Stimulated activated CD4-positive, alpha-beta T cell treated with anti-CD3 and anti-CD28 coated beads, Interleukin-1b, Interleukin-23, amount 100 ng/mL, for 24 hours (primary cell): ENCODE results near the gene CEP95.

ENCODE experiments used
- DNase-seq, 4 experiments: peaks; one replicate each; pipeline ENCODE4 v3.0.0-alpha.2; 2020; ENCODE audit warnings: low read depth in 4 of 4, low spot score in 1 of 4

CEP95 gene

DNA sequence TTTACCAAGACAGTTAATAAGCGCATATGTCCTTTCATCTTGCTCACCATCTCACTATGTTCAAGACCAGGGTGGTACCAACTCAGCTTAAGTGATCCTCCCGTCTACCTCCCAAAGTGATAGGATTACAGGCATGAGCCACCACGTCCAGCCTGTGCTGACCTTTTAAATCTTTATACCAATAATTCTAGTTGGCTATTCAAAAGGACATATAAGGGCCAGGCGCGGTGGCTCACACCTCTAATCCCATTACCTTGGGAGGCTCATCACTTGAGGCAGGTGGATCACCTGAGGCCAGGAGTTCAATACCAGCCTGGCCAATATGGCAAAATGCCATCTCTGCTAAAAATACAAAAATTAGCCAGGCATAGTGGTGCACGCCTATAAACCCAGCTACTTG is 2.4 kb downstream of the CEP95 start:
- no peak for DNase-seq

GRCh38 chr17:64515419-64515818 is 8.6 kb downstream of the CEP95 start:
- no peak for DNase-seq

DNA sequence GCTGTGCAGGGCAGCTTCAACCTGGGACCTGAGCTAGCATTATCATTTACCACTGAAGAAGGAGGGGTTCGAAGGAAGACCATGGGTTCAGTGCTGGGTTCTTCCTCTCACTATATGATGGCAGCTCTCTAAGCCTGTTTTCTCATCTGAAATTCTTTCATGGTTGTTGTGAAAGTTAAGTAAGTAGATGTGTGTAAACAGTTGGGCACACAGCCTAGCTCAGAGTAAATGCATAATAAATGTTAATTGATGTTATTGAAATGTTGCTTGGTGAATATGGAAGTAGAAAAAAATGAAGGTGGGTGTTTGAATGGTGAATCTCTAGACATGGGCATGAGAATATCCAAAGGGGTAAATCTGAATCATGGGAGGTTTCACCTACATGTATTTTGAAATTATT is 9.1 kb downstream of the CEP95 start:
- DNase-seq = no peak

DNA sequence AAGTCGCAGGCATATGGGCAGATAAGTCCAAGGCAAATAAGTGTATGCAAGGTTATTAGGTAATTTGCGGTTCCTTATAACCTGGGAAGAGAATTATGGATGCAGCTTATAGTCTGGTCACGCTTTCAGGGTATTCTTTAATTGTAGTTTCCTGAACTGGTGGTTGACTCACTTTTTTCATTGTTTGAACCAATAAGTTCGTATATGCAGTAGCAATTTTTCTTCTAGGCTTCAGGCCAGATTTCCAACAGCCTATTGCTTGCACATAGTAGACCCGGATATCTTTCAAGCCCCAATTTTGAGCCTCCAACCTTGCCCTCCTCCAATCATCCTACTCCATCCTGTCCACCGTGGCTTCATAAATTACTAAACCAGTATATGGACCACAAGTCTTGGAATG is 12.8 kb downstream of the CEP95 start:
- DNase-seq = no peak

DNA sequence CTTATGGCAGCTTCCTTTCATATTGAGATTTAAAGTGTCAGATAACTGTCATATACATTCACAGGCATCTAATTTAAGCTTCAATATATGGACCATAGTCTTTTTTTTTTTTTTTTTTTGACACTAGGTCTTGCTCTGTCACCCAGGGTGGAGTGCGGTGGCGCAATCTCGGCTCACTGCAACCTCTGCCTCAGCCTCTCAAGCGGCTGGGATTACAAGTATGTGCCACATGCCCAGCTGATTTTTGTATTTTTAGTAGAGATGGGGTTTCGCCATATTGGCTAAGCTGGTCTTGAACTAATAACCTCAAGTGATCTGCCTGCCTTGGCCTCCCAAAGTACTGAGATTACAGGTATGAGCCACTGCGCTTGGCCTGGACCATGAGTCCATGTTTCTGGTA is 13.6 kb downstream of the CEP95 start:
- DNase-seq = no peak

DNA sequence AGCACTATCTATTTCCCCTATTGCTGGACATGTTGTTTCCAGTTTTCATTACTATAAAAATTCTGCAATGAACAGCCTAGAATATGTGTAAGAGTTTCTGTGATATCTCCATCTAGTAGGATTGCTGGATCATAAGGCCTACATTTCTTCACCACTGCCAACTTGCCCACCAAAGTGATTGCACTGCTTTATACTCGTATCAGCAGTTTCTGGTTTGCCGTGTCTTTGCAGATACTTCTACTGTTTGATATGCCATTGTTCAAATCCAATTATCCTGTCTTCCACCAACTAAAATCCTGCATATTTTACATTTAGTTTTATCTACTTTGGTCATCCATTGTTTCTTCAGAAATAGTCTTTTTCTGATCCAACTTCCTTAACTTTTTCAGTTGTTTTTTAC is 21.1 kb downstream of the CEP95 start:
- no peak for DNase-seq

DNA sequence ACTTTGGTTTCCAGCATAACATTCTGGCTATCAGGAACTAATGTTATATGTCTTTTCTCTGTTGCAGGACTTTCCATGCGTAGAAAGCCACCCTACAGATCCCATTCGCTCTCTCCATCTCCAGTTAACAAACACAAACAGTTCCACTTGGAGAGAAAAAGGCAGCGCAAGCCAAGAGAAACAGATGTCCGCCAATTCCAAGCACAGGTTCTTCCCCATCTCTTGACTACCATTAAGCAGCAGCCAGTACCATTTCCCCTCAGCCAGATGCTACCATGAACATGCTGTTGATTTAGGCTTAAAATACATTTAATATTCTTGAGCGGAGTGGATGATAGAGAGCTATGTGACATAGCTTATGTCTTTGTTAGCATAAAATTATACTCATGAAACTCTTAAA is 22.4 kb downstream of the CEP95 start:
- no peak for DNase-seq

GRCh38 chr17:64531955-64532371 is 25.2 kb downstream of the CEP95 start:
- no peak for DNase-seq

- DNase-seq = no peak
Observed at GRCh38 chr17:64532409-64532808, 25.6 kb downstream of the CEP95 start.

- DNase-seq = no peak
Observed at GRCh38 chr17:64533784-64534183, 27.0 kb downstream of the CEP95 start.

GRCh38 chr17:64534187-64534586 is 27.4 kb downstream of the CEP95 start:
- DNase-seq = no peak

DNA sequence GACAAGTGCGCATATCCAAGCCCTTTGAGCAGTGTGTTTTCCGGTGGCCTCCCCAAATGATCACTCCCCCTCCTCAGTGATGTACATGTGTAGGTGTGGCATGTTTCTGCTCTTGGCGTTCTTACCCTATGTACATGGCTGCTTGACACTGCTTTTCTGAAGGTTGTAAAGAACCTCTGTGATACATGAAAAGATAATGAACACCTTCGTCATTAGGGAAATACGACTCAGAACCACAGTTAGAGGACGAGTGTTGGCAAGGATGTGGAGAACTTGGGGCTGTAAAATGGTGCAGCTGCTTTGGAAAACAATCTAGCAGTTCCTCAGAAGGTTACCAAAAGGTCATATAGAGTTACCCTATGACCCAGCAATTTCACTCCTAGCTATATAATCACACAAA is 28.6 kb downstream of the CEP95 start:
- DNase-seq = no peak

DNA sequence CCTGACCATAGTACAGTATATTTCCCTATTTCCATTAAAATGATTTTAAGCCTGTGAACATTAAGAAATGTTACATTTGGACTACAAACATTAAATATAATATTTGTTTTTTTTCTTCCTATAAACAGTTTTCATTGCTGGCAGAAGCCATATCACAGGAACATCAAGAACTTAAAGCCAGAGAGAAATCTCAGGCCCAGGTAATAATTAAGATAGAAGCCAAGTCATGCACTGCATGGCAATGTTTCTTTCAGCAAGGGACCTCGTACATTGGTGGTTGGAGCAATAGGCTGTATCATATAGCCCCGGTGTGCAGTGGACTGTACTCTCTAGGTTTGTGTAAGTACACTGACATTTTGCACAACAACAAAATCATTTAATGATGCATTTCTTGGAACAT is 30.1 kb downstream of the CEP95 start:
- no peak for DNase-seq

- no peak for DNase-seq
Observed at GRCh38 chr17:64537488-64537887, 30.7 kb downstream of the CEP95 start.

DNA sequence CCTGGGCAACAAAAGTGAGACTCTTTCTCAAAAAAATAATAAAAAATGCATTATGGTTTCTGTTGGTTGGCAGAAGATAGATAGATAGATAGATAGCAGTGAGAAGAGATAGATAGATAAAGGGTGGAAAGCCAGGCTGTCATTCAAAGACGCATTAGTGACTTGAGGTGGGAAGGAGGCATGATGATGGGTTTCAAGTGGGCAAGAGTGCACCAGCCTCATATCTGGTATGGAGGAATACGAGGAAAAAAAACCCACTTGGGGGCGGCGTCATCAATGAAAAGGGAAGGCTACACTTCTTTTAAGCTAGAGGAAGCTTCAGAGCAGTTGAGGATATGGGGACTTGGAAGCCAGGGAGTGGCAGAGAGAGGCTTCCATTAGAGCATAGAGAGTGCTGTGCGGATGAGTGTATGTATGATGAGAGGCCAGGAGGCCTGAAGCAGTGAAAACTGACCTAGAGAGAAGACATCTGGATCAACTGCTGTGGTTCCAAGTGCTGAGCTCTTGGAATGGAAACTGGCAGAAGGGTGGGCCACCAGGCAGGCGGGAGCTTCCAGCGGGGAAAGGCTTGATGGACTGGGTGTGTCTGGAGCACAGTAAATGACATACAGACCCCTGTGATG is 31.8 kb downstream of the CEP95 start:
- no peak for DNase-seq

GRCh38 chr17:64540118-64540776 is 33.5 kb downstream of the CEP95 start:
- no peak for DNase-seq

- DNase-seq = no peak
Observed at GRCh38 chr17:64544742-64545141, 38.0 kb downstream of the CEP95 start.

- no peak for DNase-seq
Observed at GRCh38 chr17:64546716-64547115, 39.9 kb downstream of the CEP95 start.

- DNase-seq = no peak
Observed at GRCh38 chr17:64547319-64547718, 40.5 kb downstream of the CEP95 start.

DNA sequence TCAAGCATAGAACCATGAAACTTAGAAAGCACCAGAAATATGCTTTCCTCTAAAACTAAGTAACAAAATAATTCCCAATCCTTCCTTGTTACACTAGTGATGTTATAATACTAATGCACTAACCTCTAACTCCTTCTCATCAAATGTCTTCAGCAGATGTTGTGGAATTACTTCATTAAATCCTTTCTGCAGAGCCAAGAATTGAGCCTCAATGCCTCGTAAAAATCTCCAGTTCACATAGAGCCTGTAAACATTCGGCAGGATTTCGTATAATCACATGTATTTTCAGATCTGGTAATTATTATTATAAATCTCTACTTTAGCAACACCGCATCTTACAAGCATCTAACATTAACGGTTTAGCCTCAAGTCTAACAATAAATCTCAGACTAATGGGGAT is 44.7 kb downstream of the CEP95 start:
- no peak for DNase-seq

DNA sequence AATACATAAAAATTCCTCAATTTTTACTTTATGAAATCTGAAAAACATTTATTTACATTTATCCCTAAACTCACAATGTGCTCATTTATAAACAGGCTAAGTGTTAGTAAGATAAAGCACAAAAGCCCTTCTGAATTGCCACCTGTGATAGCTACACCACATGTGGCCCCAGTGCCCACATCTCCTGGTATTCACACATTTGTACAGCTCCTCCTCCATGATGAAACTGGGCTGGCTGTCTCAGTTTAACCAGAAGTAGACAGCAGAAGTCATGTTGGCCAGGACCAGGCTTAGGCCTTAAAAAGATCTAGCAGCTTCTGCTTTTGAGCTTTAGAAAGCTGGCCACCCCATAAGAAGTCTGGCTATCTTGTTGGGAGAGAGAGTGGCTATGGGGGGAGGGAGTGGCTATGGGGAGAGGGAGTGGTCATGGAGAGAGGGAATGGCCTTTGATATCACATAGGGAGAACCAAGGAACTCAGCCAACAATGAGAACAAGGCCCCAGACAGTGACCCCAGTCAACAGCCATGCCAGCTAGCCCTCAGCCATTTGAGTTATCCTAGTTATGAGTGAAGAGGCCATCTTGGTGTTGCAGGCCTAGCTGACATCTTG is 47.4 kb downstream of the CEP95 start:
- DNase-seq = no peak

DNA sequence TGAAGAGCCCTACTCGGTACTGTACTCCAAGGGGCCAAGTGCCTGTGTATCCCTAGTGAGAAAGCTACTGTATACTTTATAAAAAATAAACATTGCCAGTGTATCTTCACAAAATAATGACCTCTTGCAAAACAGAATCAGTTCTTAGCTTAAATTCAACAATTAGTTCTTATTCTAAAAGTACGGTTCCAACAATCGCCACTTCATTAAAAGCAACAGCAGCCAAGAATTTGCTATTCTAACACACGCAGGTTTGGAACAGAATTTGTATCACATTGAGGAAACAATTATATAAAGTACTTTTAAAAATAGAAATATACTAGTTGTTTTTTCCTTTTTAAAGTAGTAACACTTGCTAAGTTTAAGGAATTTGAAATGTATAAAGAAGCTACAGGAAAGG is 48.5 kb downstream of the CEP95 start:
- DNase-seq = no peak

DNA sequence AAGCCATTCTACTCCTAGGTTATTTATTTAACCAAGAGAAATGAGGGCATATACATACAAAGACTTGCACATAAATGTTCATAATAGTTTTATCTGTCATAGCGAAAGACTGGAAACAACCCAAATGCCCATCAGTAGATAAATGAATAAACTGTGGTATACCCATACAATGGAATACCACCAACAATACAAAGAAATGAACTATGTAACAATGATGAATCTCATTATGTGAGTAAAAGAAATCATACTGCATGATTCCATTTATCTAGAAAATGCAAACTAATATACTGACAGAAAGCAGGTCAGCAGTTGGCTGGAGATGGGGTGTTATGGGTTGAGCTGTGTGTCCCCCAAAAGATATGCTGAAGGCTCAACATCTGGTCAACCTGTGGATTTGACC is 57.3 kb downstream of the CEP95 start:
- DNase-seq = no peak
